ENCODE measurements around the gene C1RL. TPM values are rescaled to one million over a fixed set of nuclear protein-coding genes. Genes with fewer than 3 reads are reported as not detected.
"Not testable (repeated sequence)": the region's sequence is repeated elsewhere in the genome, so short reads cannot be mapped to it uniquely, and the experiment has no call there.

The C1RL gene
- total RNA-seq, 1 donor from 2014 or later: 196 TPM

DNA sequence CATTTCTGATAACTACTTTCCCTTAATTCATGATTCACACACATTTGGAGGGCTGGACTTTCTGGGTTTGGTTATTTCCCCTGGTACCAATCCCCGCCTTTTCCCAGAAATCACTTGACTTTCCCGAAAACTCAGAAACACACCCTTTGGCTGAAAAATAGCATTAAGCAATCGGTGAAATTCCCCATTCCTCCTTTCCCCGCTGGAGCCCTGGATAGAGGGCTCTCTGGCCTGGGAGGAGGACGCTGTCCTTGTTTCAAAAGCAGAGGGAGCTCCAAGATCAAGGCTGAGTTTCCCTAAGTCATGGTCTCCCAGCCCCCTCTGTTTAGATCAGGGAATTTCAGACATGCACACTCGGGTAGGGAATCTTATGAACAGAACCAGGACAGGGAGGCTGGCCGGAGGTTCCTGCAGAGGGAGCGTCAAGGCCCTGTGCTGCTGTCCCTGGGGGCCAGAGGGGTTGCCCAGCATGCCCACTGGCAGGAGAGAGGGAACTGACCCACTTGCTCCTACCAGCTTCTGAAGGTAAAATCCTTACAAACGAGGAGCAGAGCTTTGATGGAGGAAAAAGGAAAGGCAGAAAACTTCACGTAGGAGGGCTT, 48.6 kb downstream of the C1RL start, which contains the start of gene C1S:
Gene C1S (plus strand): TSS at position 366 of the 602 bp plus-strand sequence. CDS start 1,195 bp downstream, outside the sequence.
- Histone ChIP-seq H3K27me3 (no peaks in the 10 kb centered on the region), H3K27ac (peak within 1 kb of the TSS; percentile 80 to 82), H3K36me3 (peaks cover 4% of the 10 kb centered on the region in 2 donors), H3K4me1 (peaks cover 0 to 17% of the 10 kb centered on the region in 2 donors), H3K9me3 (no peaks in the 10 kb centered on the region), H3K4me3 (peak within 1 kb of the TSS; percentile 34 to 55)
- TF ChIP-seq, protein P1, sequence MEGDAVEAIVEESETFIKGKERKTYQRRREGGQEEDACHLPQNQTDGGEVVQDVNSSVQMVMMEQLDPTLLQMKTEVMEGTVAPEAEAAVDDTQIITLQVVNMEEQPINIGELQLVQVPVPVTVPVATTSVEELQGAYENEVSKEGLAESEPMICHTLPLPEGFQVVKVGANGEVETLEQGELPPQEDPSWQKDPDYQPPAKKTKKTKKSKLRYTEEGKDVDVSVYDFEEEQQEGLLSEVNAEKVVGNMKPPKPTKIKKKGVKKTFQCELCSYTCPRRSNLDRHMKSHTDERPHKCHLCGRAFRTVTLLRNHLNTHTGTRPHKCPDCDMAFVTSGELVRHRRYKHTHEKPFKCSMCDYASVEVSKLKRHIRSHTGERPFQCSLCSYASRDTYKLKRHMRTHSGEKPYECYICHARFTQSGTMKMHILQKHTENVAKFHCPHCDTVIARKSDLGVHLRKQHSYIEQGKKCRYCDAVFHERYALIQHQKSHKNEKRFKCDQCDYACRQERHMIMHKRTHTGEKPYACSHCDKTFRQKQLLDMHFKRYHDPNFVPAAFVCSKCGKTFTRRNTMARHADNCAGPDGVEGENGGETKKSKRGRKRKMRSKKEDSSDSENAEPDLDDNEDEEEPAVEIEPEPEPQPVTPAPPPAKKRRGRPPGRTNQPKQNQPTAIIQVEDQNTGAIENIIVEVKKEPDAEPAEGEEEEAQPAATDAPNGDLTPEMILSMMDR (IDR thresholded peaks at IDR 0.05): peak; percentile 81 to 92 (median 88)
- intact Hi-C loops (cut with DNase I): loop anchor here (1.0 to 10.0 kb wide), 6 partner anchors 19 to 124 kb away; partner anchors contain the start of genes C1R, C1RL and PEX5
- DNase-seq (ENCODE audit: low spot score in 2 of 2): peak; percentile 57 to 93

DNA sequence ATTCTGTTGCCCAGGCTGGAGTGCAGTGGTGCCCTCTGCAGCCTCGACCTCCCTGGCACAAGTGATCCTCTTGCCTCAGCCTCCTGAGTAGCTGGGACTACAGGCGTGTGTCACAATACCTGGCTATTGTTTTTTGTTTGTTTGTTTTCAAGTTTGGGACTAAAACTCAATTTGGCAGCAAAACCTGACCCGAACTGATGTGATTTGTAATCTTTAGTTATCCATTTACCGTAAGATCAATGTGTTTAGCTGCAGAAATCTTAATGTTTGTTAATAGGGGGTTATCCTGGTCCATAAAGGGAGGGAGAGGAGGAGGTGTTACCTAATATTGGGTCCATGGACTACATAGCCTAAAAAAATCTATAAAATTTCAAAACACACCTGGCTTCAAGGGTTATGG, 49.2 kb downstream of the C1RL start:
- H3K4me1 ChIP-seq: peaks cover 0 to 17% of the 10 kb centered on the region in 2 donors
- DNase-seq (ENCODE audit: low spot score in 2 of 2): no peak

GRCh38 chr12:7058850-7059395, 50.1 kb downstream of the C1RL start:
- Histone ChIP-seq H3K4me1 (peaks cover 0 to 17% of the 10 kb centered on the region in 2 donors), H3K27ac (no peak overlapping the region), H3K27me3 (no peaks in the 10 kb centered on the region), H3K9me3 (no peaks in the 10 kb centered on the region), H3K4me3 (no peak overlapping the region), H3K36me3 (peaks cover 0 to 4% of the 10 kb centered on the region in 2 donors)
- DNase-seq (ENCODE audit: low spot score in 2 of 2): no peak
- intact Hi-C loops (cut with DNase I): no loop called here
- TF ChIP-seq, protein P1 (IDR thresholded peaks at IDR 0.05): no peak

More for the DNA sequence above, 49.2 kb downstream of the C1RL start:
- TF ChIP-seq, protein P1 (IDR thresholded peaks at IDR 0.05): no peak
- Histone ChIP-seq H3K36me3 (peaks cover 0 to 4% of the 10 kb centered on the region in 2 donors), H3K27me3 (no peaks in the 10 kb centered on the region), H3K4me3 (peak overlapping the region in 1 of 2 donors; percentile 55), H3K9me3 (no peaks in the 10 kb centered on the region), H3K27ac (peak overlapping the region; percentile 61 to 79)
- intact Hi-C loops (cut with DNase I): loop anchor here (1.0 to 10.0 kb wide), 6 partner anchors 20 to 125 kb away; partner anchors contain the start of genes C1R, C1RL and PEX5

- intact Hi-C loops (cut with DNase I): no loop called here
- no peaks in the 10 kb centered on the region for H3K36me3 ChIP-seq
- no peaks in the 10 kb centered on the region for H3K27me3 ChIP-seq
- no peak overlapping the region for H3K4me3 ChIP-seq
- H3K4me1 ChIP-seq: peaks cover 0 to 17% of the 10 kb centered on the region in 2 donors
- no peaks in the 10 kb centered on the region for H3K9me3 ChIP-seq
- TF ChIP-seq, protein P1 (IDR thresholded peaks at IDR 0.05): no peak
- no peak for DNase-seq (ENCODE audit: low spot score in 2 of 2)
- H3K27ac ChIP-seq: no peak overlapping the region
Observed at GRCh38 chr12:7058163-7058845, 50.7 kb downstream of the C1RL start.

- H3K36me3 ChIP-seq; H3K4me1 ChIP-seq; intact Hi-C loops (cut with DNase I); DNase-seq (ENCODE audit: low spot score in 2 of 2); H3K9me3 ChIP-seq; H3K27me3 ChIP-seq; H3K27ac ChIP-seq; H3K4me3 ChIP-seq: not testable (repeated sequence)
Observed at GRCh38 chr12:7055736-7056135, 53.3 kb downstream of the C1RL start.

- Histone ChIP-seq H3K36me3 (no peaks in the 10 kb centered on the region), H3K27me3 (no peaks in the 10 kb centered on the region), H3K27ac (no peak overlapping the region), H3K9me3 (no peaks in the 10 kb centered on the region), H3K4me1 (peaks cover 0 to 6% of the 10 kb centered on the region in 2 donors), H3K4me3 (no peak overlapping the region)
- TF ChIP-seq, protein P1 (IDR thresholded peaks at IDR 0.05): no peak
- intact Hi-C loops (cut with DNase I): no loop called here
- DNase-seq (ENCODE audit: low spot score in 2 of 2): no peak
Observed at GRCh38 chr12:7054925-7055324, 54.1 kb downstream of the C1RL start.

- H3K27me3 ChIP-seq; intact Hi-C loops (cut with DNase I); H3K27ac ChIP-seq; H3K4me1 ChIP-seq; H3K4me3 ChIP-seq; H3K9me3 ChIP-seq; H3K36me3 ChIP-seq; DNase-seq (ENCODE audit: low spot score in 2 of 2): not testable (repeated sequence)
Observed at GRCh38 chr12:7049973-7050372, 59.0 kb downstream of the C1RL start.

- H3K27ac ChIP-seq; intact Hi-C loops (cut with DNase I); H3K36me3 ChIP-seq; H3K9me3 ChIP-seq; DNase-seq (ENCODE audit: low spot score in 2 of 2); H3K27me3 ChIP-seq; H3K4me1 ChIP-seq; H3K4me3 ChIP-seq: not testable (repeated sequence)
Observed at GRCh38 chr12:7049445-7049951, 59.5 kb downstream of the C1RL start.
